Measurements from ENCODE around the gene MTCL1.

MTCL1 gene

DNA sequence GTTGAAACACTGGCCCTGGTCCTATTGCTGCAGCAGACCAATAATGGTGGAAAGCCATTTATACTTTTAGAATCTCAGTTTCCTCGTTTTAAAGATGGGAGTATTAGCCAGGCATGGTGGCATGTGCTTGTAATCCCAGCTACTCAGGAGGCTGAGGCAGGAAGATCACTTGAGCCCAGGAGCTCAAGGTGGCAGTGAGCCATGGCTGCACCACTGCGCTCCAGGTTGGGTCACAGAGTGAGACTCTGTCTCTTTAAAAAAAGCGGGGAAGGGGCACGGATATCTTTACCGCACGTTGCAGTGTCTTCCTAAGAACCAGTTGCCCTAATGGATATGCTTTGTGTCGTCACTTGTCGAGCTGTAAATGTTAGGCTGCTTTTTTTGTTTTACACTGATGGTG lies 8.3 kb downstream of the MTCL1 start:
- no peak overlapping the region for H3K4me3 ChIP-seq (ENCODE audit: low read length)
- no peak for TF ChIP-seq ZNF274 (IDR thresholded peaks at IDR 0.05; ENCODE audit: low read depth, low read length)

DNA sequence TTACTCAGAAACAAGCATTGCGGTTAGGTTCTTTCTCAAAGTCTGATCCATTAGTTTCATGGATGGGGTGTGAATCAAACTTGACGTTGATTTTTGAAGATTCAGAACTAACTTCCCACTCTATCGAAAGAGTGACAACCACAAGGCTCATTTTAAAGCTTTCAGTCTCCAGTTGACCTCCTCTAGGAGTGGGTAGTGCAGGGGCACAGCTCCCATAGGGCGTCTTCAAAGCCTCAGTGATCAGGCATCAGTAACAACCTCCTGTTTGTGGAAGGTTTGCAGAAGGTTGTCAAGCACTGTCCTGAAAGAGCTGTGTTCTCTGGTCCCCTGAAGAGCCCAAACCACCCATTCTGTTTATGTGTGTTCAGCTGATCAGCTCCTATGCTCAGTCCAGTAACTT lies 10.2 kb downstream of the MTCL1 start:
- TF ChIP-seq ZNF274 (IDR thresholded peaks at IDR 0.05; ENCODE audit: low read depth, low read length), result no peak

DNA sequence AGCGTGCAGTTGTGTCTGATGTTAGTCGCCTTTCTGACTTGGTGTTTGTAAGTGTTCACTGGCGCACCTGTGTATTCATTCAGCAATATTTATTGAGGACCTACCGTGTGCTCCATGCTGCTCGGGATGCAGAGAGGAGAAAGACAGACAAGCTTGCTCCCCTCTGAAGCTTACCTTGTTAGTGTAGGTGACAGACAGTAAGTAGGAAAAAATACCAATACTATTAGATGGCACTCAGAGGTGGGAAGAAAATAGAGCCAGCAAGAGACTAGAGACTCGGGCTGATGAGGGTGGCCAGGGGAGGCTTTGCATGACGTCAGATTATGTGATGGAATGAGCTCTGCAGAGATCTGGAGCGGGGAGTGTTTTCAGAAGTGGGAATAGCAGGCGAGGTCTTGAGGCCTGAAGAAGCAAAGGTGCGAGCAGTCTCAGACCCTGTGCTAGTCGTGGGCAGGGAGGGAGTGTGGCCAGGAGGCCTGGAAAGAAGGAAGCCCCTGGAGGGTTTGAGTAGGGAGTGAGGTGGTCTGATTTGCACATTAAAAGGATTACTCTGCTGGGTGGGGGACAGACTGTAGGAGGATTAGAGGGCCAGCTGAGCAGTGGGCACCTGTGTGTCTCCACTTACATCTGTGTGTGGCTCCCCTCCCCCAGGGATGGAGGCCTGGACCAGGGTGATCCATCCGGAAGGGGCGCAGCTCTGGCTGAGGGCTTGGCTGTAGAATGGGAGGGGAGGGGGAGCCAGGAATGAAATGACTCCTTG lies 11.8 kb downstream of the MTCL1 start:
- H3K4me3 ChIP-seq (ENCODE audit: low read length), result no peak overlapping the region
- no peak for TF ChIP-seq ZNF274 (IDR thresholded peaks at IDR 0.05; ENCODE audit: low read depth, low read length)

More for the DNA sequence above, 10.2 kb downstream of the MTCL1 start:
- H3K4me3 ChIP-seq (ENCODE audit: low read length), result no peak overlapping the region

DNA sequence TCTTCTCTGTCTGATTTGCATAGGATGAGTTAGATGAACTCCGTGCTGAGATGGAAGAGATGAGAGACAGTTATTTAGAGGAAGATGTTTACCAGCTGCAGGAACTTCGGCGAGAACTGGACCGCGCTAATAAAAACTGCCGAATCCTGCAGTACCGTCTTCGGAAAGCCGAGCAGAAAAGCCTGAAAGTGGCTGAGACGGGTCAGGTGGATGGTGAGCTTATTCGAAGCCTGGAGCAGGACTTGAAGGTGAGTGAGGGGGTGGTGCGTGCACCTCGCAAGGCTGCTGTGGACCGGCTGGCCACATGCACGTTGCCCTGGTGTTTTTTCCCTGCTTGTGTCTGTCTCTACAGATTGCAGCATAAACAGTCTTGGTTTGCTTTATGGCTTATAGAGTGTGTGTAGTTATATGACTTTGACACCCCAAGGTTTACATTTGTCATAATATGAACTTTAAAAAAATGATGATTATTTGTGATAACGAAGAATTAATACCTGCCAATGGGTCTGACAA lies 13.1 kb downstream of the MTCL1 start:
- H3K4me3 ChIP-seq (ENCODE audit: low read length), result no peak overlapping the region
- TF ChIP-seq ZNF274 (IDR thresholded peaks at IDR 0.05; ENCODE audit: low read depth, low read length), result no peak

DNA sequence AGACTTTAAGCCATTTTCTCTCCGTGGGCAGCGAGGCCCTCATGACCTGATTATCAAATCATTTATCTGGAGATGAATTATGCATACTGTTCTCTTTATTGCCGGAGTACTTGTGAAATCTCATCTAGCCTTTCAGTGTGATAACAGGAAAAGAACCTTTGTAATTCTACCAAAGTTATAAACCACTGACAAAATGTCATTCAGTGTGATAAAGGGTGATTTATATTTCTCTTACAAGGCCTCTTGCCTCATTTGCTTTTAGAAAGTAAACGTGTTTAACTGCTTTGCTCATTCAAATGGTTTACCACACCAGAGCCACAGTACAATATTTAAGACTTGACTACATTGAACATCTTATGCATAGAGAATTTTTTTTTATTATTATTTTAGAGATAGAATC lies 13.8 kb downstream of the MTCL1 start:
- no peak for TF ChIP-seq ZNF274 (IDR thresholded peaks at IDR 0.05; ENCODE audit: low read depth, low read length)
- H3K4me3 ChIP-seq (ENCODE audit: low read length), result no peak overlapping the region

DNA sequence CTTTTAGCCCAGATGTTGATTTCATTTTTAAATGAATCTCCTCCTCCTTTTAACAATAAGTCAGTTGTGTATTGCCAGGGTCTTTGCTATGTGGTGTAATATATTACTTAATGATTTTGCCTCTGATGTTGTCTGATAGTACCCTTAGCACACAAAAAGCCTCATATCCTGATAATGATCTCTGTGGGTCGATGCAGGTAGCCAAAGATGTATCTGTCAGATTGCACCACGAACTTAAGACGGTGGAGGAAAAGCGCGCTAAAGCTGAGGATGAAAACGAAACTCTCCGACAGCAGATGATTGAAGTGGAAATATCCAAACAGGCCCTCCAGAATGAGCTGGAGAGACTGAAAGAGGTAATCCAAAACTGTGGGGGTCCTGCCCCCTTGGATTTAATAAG lies 14.8 kb downstream of the MTCL1 start:
- no peak overlapping the region for H3K4me3 ChIP-seq (ENCODE audit: low read length)
- no peak for TF ChIP-seq ZNF274 (IDR thresholded peaks at IDR 0.05; ENCODE audit: low read depth, low read length)

DNA sequence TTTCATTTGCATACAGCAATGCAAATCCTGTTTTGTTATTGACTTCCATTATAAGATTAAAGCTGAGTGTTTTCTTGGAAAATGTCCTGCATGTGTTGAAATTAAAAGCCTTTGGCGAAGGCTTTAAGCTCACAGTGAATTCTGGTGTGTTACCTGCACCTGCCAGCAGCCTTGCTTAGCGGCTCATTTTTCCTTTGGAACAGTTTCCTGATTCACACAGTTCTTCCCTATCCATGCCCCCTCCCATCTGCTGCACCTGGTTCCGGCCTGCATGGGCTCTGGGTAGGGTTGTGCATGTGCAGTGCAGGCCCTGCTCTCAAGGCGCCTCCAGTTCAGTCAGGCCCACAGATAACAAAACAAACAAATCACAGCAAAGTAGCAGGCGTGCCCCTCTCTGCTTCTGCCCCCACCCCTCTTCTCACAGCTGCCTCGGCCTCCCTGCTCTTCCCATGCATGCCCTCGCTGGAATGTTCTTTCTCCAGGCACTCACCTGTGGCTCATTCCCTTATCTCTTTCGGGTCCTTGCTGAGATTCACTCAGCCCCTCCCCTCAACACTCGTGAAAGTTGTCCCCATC lies 15.8 kb downstream of the MTCL1 start:
- no peak for TF ChIP-seq ZNF274 (IDR thresholded peaks at IDR 0.05; ENCODE audit: low read depth, low read length)
- H3K4me3 ChIP-seq (ENCODE audit: low read length), result no peak overlapping the region

DNA sequence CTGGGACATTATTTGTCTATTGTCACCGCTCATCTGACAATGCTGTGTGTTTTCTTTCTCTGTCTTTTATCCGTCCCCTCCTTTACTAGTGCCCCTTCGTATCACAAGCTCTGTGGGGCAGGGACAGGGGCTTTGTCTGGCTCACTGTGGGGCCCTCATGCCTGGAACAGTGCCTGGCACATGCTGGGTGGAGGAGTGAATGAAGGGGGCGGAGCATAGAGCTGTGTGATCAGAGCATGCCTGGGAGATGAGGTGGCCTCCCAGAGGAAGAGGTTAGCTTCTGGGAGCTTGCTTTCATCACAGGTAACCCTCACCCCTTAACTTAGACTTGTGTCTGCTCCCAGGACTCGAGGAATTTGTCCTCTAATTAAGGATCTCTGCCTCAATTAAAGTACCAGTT lies 16.4 kb downstream of the MTCL1 start:
- no peak overlapping the region for H3K4me3 ChIP-seq (ENCODE audit: low read length)
- TF ChIP-seq ZNF274 (IDR thresholded peaks at IDR 0.05; ENCODE audit: low read depth, low read length), result no peak

DNA sequence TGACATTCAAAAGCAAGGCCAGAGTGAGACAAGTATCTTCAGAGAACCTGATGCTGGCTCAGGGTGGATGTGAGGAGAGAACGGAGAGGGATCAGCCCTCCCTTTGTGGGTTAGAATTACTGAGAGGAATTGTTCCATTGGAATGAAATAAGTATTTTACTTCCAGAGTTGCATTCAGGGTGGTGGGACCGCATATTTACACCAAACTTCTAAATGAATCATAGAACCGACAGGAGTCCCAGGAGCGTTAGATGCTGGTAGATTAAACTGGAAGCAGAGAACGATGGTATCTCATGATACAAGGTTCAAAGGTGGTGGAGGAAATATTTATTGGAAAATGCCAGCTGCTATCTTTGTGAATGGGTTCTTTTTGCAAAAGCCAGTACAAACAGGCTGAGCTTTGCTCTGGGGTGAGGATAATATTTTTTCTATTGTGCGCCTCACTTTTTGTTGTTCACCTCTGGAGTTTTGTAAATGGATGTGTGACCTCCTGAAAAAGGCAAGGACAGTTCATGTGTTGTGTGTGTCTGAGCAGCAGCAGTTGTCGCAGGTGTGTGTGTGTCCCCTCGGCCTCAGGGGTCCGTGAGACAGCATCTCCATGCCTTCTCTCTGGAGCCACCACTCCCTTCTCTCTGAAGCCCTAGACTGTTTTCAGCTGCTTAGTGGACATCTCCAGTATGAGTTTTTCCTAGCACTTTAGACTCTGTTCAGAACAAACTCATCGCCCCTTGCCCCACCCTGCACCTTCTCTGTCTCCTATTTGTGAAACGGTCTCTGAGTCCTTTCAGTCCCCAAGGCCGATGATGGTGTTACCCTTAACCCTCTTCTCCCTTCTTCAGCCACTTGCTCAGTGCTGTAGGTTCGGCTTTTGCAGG lies 17.8 kb downstream of the MTCL1 start:
- no peak overlapping the region for H3K4me3 ChIP-seq (ENCODE audit: low read length)
- no peak for TF ChIP-seq ZNF274 (IDR thresholded peaks at IDR 0.05; ENCODE audit: low read depth, low read length)

DNA sequence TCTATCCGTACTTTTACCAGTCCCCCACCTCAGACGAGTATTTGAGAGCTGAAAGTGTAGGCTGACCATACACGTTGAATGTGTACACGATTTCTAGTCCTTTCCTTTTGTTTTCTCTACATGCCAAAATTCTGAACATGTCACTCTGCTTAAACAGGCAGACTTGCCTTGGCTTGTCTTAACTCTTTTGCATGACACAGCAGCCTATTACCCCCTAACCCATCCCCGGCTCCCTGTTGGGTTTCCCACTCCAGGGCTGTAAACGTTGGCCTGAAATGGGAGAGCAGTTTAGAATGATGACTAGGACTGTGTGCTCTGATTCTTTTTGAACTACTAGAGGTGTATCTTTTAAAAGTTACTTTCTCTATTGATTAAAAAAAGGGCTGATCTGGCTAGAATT lies 19.1 kb downstream of the MTCL1 start:
- TF ChIP-seq ZNF274 (IDR thresholded peaks at IDR 0.05; ENCODE audit: low read depth, low read length), result no peak
- no peak overlapping the region for H3K4me3 ChIP-seq (ENCODE audit: low read length)

DNA sequence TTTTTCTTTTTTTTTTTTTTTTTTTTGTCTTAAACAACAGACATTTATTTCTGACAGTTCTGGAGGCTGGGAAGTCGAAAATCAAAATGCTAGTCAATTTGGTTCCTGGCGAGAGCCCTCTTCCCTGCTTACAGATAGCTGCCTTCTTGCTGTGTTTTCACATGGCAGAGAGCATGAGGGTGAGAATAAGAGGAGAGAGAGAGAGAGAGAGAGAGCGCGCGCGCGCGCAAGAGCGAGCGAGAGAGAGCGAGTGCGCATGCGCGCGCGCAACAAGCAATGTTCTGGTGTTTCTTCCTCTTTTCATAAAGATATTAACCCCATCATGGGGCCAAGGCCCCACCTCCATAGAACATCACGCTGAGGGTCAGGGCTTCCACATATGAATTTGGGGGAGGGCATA lies 20.9 kb downstream of the MTCL1 start:
- TF ChIP-seq ZNF274 (IDR thresholded peaks at IDR 0.05; ENCODE audit: low read depth, low read length), result no peak
- H3K4me3 ChIP-seq (ENCODE audit: low read length), result no peak overlapping the region

DNA sequence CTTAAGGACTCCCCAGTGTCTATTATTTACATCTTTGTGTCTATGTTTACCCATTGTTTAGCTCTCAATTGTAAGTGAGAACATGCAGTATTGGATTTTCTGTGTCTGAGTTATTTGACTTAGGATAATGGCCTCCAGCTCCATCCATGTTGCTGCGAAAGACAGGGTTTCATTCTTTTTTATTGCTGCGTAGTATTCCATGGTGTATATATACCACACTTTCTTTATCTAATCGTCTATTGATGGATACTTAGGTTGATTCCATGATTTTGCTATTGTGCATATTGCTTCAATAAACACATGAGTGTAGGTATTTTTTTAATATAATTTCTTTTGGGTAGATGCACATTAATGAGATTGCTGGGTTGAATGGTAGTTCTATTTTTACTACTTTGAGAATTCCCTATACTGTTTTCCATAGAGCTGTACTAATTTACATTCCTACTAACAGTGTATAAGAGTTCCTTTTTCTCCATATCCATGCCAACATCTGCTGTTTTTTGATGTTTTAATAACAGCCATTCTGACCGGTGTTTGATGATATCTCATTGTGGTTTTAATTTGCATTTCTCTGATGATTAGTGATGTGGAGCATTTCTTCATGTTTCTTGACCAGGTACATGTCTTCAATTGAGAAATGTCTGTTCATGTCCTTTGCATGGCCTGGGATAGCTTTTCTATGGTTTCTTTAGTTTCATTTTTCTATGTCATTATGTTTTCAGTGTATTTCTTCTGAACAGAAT lies 21.8 kb downstream of the MTCL1 start:
- TF ChIP-seq ZNF274 (IDR thresholded peaks at IDR 0.05; ENCODE audit: low read depth, low read length), result no peak
- H3K4me3 ChIP-seq (ENCODE audit: low read length), result no peak overlapping the region

DNA sequence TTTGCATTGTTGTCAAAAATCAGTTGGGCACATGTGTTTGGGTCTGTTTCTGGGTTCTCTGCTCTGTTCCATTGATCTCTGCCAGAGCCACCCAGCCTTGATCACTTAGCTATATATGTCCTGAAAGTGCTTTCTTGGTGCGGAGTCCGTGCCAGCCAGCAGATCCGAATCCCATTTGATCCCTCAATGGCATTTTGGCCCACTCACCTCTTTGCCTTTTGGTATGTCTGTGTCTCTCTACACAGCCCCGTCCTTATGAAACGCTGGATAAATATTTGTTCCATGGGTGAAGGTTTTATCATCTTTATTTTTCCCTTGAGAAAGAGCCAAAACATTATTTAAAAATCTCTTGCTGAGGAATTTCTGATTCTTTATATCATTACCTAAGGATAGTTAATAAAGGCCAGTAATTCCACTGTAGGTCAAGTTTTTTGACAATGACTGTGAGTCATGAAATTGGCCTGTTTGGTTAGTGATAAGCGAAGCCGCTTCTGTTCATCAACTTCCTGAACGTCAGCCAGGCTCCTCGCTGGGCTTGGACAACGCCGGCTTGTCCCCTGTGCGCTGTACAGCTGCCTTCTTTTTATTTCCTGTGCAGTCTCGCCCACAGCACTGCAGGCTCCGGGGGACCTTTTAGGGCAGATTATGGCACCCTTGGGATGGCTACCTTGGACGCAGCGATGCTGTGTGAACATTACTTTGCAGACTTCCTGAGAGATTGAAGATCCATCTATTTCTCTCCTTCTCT lies 24.9 kb downstream of the MTCL1 start:
- TF ChIP-seq ZNF274 (IDR thresholded peaks at IDR 0.05; ENCODE audit: low read depth, low read length), result no peak
- no peak overlapping the region for H3K4me3 ChIP-seq (ENCODE audit: low read length)
